Testis (tissue), 3 donors: ENCODE measurements around the gene WDCP. TPM values are rescaled to one million over a fixed set of nuclear protein-coding genes. Genes with fewer than 3 reads are reported as not detected.

Source experiments
- DNase-seq: peaks from one replicate; pipeline ENCODE4 v3.0.0-alpha.2; 2019
- H3K27ac ChIP-seq, 2 donors: fragments of 200-600 bp; sonication (generic); one replicate each; pipeline ENCODE4 v1.5.1; 2019
- H3K27me3 ChIP-seq: fragments of 200-600 bp; sonication (generic); one replicate; pipeline ENCODE4 v1.5.1; 2019
- H3K36me3 ChIP-seq: fragments of 200-600 bp; sonication (generic); one replicate; pipeline ENCODE4 v1.5.1; 2017; ENCODE audit warnings: low read depth; ENCODE audit errors: missing control alignments
- H3K4me1 ChIP-seq: fragments of 200-600 bp; sonication (generic); one replicate; pipeline ENCODE4 v1.5.1; 2019
- H3K4me3 ChIP-seq, 2 donors: fragments of 200-600 bp; sonication (generic); one replicate each; pipeline ENCODE4 v1.5.1; 2017 to 2019
- H3K9me3 ChIP-seq: fragments of 200-600 bp; sonication (generic); one replicate; pipeline ENCODE4 v1.5.1; 2017
- POLR2A ChIP-seq: fragments of 450-650 bp; IDR thresholded peaks from one replicate; pipeline ENCODE4 v1.6.1; 2017; ENCODE audit warnings: antibody characterized with exemption, mild to moderate bottlenecking, moderate library complexity
- WGBS, 2 donors: methylation state at CpG; one replicate each; pipeline ENCODE4 v1.1.5; 2018; 5-methylcytosine and 5-hydroxymethylcytosine counted together
- intact Hi-C: fragments of 100-400 bp; cut with DNase I; formaldehyde crosslinking; loops from one replicate; pipeline ENCODE4 v1.15.1; 2023; ENCODE audit warnings: low total_unique reads
- polyA plus RNA-seq: library from polyadenylated mRNA; stranded (reverse); fragments of 350-450 nt; fragmentation: Illumina TruSeq; extraction: RNeasy Lipid Tissue Mini Kit (QIAGEN cat#74804); gene quantifications from one replicate; pipeline ENCODE4 v1.2.3, GENCODE V29; 2014; ENCODE audit warnings: low read depth, low replicate concordance; ENCODE audit not compliant: insufficient read depth
- total RNA-seq, 2 donors: library from RNA; depleted of rRNA; stranded (reverse); fragments of >200 nt; gene quantifications; one replicate each; pipeline ENCODE4 v1.2.3, GENCODE V29; 2016
- TF ChIP-seq, protein P1 (sequence below), 3 experiments: fragments of 450-650 bp in 2 of 3; fragments of 200-600 bp in 1 of 3; sonication (generic) in 1 of 3; IDR thresholded peaks; one replicate each; pipeline ENCODE4 v1.5.1; 2016 to 2019; ENCODE audit warnings: antibody characterized with exemption in 3 of 3, mild to moderate bottlenecking in 2 of 3, moderate library complexity in 1 of 3

The WDCP gene
- total and polyA plus RNA-seq, 3 donors from 2014 or later, result 9.8 to 11.5 (median 10.4) TPM

DNA sequence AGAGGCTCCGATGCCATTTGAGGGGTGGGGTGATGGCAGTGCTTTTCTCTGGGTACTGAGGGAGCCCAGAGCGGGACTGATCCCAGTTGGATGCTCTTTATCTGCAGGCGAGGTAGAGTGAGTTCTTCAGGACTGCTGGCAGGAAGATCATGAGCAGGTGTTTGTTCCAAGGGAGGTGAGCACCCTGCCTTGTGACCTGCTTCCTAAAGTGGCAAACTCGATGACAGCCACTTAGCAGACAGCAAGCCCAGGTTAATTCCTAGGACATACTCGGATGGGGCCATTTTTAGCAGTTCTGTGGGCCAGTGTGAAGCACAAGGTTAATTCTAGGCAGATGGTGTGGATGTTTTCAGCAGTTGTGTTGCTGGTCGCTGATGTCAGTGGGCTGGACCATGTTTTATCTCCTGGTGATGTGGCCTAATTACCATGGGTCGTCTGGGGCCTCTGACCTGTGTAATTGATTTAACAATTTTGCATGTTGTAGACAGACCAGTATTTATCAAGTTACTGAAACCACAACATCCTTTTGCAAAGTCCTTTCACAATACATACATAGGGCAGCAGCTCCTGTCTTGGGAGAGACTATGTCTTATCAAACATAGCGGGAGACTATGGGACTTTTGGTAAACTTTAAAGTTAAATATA is 7.3 kb upstream of the WDCP start:
- intact Hi-C loops, result no loop called here
- WGBS, 2 donors, result 85 to 86% methylated on average over 8 of the region's 8 CpGs
- Histone ChIP-seq H3K4me3 (no peak overlapping the region), H3K9me3 (no peaks in the 10 kb centered on the region), H3K4me1 (no peaks in the 10 kb centered on the region), H3K36me3 (no peaks in the 10 kb centered on the region), H3K27me3 (no peaks in the 10 kb centered on the region), H3K27ac (no peak overlapping the region)
- TF ChIP-seq, protein P1, sequence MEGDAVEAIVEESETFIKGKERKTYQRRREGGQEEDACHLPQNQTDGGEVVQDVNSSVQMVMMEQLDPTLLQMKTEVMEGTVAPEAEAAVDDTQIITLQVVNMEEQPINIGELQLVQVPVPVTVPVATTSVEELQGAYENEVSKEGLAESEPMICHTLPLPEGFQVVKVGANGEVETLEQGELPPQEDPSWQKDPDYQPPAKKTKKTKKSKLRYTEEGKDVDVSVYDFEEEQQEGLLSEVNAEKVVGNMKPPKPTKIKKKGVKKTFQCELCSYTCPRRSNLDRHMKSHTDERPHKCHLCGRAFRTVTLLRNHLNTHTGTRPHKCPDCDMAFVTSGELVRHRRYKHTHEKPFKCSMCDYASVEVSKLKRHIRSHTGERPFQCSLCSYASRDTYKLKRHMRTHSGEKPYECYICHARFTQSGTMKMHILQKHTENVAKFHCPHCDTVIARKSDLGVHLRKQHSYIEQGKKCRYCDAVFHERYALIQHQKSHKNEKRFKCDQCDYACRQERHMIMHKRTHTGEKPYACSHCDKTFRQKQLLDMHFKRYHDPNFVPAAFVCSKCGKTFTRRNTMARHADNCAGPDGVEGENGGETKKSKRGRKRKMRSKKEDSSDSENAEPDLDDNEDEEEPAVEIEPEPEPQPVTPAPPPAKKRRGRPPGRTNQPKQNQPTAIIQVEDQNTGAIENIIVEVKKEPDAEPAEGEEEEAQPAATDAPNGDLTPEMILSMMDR (IDR thresholded peaks at IDR 0.05), result no peak
- TF ChIP-seq POLR2A, result no peak
- no peak for DNase-seq

DNA sequence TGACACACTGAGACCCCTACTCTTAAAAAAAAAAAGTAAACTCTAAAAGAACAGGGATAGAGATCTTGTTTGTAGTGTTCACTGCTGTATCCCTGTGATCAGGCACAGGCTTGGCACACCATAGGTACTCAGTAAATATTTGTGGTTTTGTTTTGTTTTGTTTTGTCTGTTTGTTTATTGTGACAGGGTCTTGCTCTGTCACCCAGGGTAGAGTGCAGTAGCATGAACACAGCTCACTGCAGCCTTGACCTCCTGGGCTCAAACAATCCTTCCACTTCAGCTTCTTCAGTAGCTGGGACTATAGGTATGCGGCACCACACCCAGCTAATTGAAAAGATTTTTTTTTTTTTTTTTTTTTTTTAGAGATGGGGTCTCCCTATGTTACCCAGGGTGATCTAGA is 5.8 kb upstream of the WDCP start:
- TF ChIP-seq, protein P1 (IDR thresholded peaks at IDR 0.05), result no peak
- TF ChIP-seq POLR2A, result no peak
- Histone ChIP-seq H3K4me1 (peaks cover 4% of the 10 kb centered on the region), H3K27ac (no peak overlapping the region), H3K4me3 (no peak overlapping the region), H3K27me3 (no peaks in the 10 kb centered on the region), H3K9me3 (no peaks in the 10 kb centered on the region), H3K36me3 (no peaks in the 10 kb centered on the region)
- no peak for DNase-seq
- intact Hi-C loops, result no loop called here
- WGBS, 2 donors, result 93 to 100% methylated on average over 1 of the region's 1 CpG

DNA sequence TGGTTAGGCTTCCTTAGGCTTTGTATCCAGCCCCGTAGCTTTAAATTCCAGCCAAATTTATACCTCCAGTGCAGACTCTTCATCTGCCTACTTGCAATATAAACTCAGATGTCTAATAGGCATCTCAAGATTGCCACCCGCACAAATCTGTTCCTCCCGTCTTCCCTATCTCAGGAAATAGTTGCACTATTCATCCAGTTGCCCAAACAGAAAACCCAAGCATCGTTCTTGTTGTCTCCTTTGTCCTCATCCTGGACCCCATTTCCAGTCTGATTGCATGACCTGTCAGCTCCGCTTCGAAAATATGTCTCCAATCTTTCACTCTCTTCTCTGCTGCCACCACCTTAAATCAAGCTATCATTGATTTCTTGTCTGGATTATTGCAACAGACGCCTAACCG is 4.6 kb upstream of the WDCP start:
- no peak for TF ChIP-seq POLR2A
- TF ChIP-seq, protein P1 (IDR thresholded peaks at IDR 0.05), result no peak
- DNase-seq, result no peak
- H3K4me1 ChIP-seq, result peaks cover 4% of the 10 kb centered on the region
- H3K4me3 ChIP-seq, result no peak overlapping the region
- no peaks in the 10 kb centered on the region for H3K9me3 ChIP-seq
- H3K27ac ChIP-seq, result no peak overlapping the region
- no peaks in the 10 kb centered on the region for H3K27me3 ChIP-seq
- H3K36me3 ChIP-seq, result no peaks in the 10 kb centered on the region
- intact Hi-C loops, result no loop called here
- whole genome bisulfite sequencing, 2 donors, result 88 to 91% methylated on average over 8 of the region's 8 CpGs

DNA sequence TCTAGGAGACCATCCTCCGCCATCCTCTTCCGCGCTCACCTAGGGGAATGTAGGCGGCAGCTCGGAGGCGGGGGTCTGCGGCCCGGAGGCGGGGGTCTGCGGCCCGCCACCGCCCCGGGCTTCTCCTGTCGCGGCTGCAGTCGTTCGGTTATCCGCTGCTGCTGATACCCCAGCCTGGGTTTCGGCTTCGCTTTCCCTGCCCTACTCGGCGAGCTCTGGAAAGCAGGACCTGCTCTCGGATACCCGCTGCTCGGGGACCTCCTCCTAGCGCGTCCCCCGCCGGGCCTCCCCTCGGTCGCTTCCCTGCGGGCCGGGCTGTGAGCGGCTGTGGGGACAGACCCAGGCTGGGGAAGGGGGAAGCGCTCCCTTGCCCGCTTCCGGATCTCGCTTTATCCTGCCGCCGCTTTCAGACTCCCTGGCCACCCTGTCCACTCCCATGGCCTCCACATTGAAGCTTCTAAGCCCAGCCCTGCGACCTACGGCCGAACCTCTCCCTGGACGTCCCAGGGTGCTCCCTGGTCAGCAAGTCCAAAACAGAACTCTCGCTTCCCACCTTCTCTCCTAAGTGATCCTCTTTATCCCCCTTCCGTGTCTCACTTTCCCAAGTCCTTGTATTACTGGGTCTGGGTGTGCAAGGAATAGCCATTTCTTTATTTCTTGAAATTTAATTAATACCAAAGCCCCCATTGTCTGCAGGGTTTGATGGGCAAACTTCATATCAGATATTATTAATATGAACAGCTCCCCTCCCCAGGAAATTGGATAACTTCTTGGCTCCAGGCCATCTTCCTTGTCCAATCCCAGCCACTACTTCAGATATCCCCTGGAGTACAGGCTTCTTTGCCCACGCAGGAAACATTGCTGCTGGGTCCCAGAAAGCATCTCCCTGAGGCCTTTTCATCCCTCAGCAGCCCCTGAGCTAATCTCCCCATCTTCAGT is 3.1 kb upstream of the WDCP start:
- H3K4me3 ChIP-seq, result peak overlapping the region; percentile 69 to 73
- H3K4me1 ChIP-seq, result peaks cover 4% of the 10 kb centered on the region
- 2 to 3% methylated on average over 28 to 47 of the region's 47 CpGs for WGBS, 2 donors
- H3K9me3 ChIP-seq, result no peaks in the 10 kb centered on the region
- TF ChIP-seq, protein P1 (IDR thresholded peaks at IDR 0.05), result no peak
- no peak for TF ChIP-seq POLR2A
- H3K27ac ChIP-seq, result no peak overlapping the region
- H3K27me3 ChIP-seq, result no peaks in the 10 kb centered on the region
- peak; percentile 30 for DNase-seq
- intact Hi-C loops, result no loop called here
- no peaks in the 10 kb centered on the region for H3K36me3 ChIP-seq
